Keratinocyte (primary cell): ENCODE measurements around the gene BMPER. TPM values are rescaled to one million over a fixed set of nuclear protein-coding genes. Genes with fewer than 3 reads are reported as not detected.

Experiments used
- DNase-seq: peaks from one replicate; pipeline ENCODE4 v3.0.0-alpha.2; 2011; ENCODE audit warnings: low read depth, missing footprints, low spot score
- FAIRE-seq: peaks from 2 replicates; lab custom pipeline; 2011; peaks lifted over from hg19 to GRCh38; lab: Jason Lieb, UNC
- H2AFZ ChIP-seq: 2 replicates; pipeline ENCODE4 v1.6.0; 2012; ENCODE audit warnings: low read length, control low read depth, inconsistent platforms; ENCODE audit not compliant: control insufficient read depth
- H3K27ac ChIP-seq: 2 replicates; pipeline ENCODE4 v1.5.1; 2011; ENCODE audit warnings: low read length; ENCODE audit not compliant: control insufficient read depth, insufficient read depth
- H3K27me3 ChIP-seq: 3 replicates; pipeline ENCODE4 v1.6.0; 2011; ENCODE audit warnings: low read length; ENCODE audit not compliant: control insufficient read depth, insufficient read depth; ENCODE audit errors: extremely low read depth
- H3K36me3 ChIP-seq, 2 experiments: 2 replicates in 1 of 2; 3 replicates in 1 of 2; pipeline ENCODE4 v1.5.1; 2011; ENCODE audit warnings: low read length in 2 of 2, mild to moderate bottlenecking in 1 of 2; ENCODE audit not compliant: control insufficient read depth in 2 of 2, insufficient read depth in 2 of 2; ENCODE audit errors: extremely low read depth in 1 of 2
- H3K4me1 ChIP-seq: 3 replicates; pipeline ENCODE4 v1.5.1; 2011; ENCODE audit warnings: low read length; ENCODE audit not compliant: control insufficient read depth, insufficient read depth; ENCODE audit errors: extremely low read depth
- H3K4me2 ChIP-seq: 3 replicates; pipeline ENCODE4 v1.6.0; 2011; ENCODE audit warnings: low read depth, low read length; ENCODE audit not compliant: control insufficient read depth, insufficient read depth; ENCODE audit errors: extremely low read depth
- H3K4me3 ChIP-seq, 3 experiments: fragments of 200-600 bp in 1 of 3; sonication (generic) in 1 of 3; 2 replicates in 2 of 3; 3 replicates in 1 of 3; pipeline ENCODE4 v1.5.1; 2011 to 2016; ENCODE audit warnings: low read length in 3 of 3, mild to moderate bottlenecking in 3 of 3, control low read depth in 2 of 3, inconsistent platforms in 1 of 3, low read depth in 1 of 3, mixed read lengths in 1 of 3, mixed run types in 1 of 3, moderate library complexity in 1 of 3; ENCODE audit not compliant: control insufficient read depth in 2 of 3, insufficient read depth in 2 of 3; ENCODE audit errors: extremely low read depth in 1 of 3
- H3K79me2 ChIP-seq: 2 replicates; pipeline ENCODE4 v1.6.0; 2012; ENCODE audit warnings: low read length; ENCODE audit not compliant: control insufficient read depth, insufficient read depth
- H3K9ac ChIP-seq: 3 replicates; pipeline ENCODE4 v1.6.0; 2011; ENCODE audit warnings: low read length; ENCODE audit not compliant: control insufficient read depth, insufficient read depth; ENCODE audit errors: extremely low read depth
- H3K9me1 ChIP-seq: 3 replicates; pipeline ENCODE4 v1.6.0; 2011; ENCODE audit warnings: low read length; ENCODE audit not compliant: control insufficient read depth, insufficient read depth; ENCODE audit errors: extremely low read depth
- H3K9me3 ChIP-seq: 2 replicates; pipeline ENCODE4 v1.5.1; 2012; ENCODE audit warnings: low read depth, low read length; ENCODE audit not compliant: control insufficient read depth
- H4K20me1 ChIP-seq: 3 replicates; pipeline ENCODE4 v1.6.0; 2011; ENCODE audit warnings: low read length; ENCODE audit not compliant: control insufficient read depth, insufficient read depth; ENCODE audit errors: extremely low read depth
- CTCF ChIP-seq, 3 experiments: IDR thresholded peaks in 1 of 3; conservative IDR thresholded peaks in 1 of 3; optimal IDR thresholded peaks in 1 of 3; 2 replicates in 2 of 3; 3 replicates in 1 of 3; pipeline versions ENCODE3 to v1.5.1; 2011; ENCODE audit warnings: low read length in 3 of 3, mild to moderate bottlenecking in 3 of 3, moderate library complexity in 2 of 3, control low read depth in 1 of 3, inconsistent platforms in 1 of 3; ENCODE audit not compliant: insufficient read depth in 2 of 3; ENCODE audit errors: extremely low read depth in 1 of 3
- EZH2 ChIP-seq: IDR thresholded peaks from one replicate; pipeline ENCODE4 v1.6.1; 2012; ENCODE audit warnings: inconsistent platforms, mild to moderate bottlenecking, low read length, moderate library complexity
- dilution Hi-C: fragments of 300-500 bp; cut with MboI; formaldehyde crosslinking; loops from one replicate; pipeline ENCODE4 v1.7.0; 2020; ENCODE audit warnings: low sequenced_read_pairs; ENCODE audit not compliant: extremely low pct_ligation_motif_present
- polyA plus RNA-seq, 5 experiments: library from polyadenylated mRNA; depleted of rRNA in 3 of 5; stranded (reverse) in 3 of 5; stranded (forward) in 1 of 5; unstranded in 1 of 5; fragments of >200 nt; gene quantifications; 1 replicate in 1 of 5; 2 replicates in 3 of 5; 3 replicates in 1 of 5; pipeline versions ENCODE4 v1.2.1 to v1.2.3, GENCODE V29; 2011 to 2012; ENCODE audit warnings: missing spikeins in 2 of 5, low read depth in 1 of 5, low replicate concordance in 1 of 5

Gene BMPER
- polyA plus RNA-seq, 1 donor (not counting 4 experiments of a cell fraction or from before 2014, with no cell fraction given) = 0.67 TPM

DNA sequence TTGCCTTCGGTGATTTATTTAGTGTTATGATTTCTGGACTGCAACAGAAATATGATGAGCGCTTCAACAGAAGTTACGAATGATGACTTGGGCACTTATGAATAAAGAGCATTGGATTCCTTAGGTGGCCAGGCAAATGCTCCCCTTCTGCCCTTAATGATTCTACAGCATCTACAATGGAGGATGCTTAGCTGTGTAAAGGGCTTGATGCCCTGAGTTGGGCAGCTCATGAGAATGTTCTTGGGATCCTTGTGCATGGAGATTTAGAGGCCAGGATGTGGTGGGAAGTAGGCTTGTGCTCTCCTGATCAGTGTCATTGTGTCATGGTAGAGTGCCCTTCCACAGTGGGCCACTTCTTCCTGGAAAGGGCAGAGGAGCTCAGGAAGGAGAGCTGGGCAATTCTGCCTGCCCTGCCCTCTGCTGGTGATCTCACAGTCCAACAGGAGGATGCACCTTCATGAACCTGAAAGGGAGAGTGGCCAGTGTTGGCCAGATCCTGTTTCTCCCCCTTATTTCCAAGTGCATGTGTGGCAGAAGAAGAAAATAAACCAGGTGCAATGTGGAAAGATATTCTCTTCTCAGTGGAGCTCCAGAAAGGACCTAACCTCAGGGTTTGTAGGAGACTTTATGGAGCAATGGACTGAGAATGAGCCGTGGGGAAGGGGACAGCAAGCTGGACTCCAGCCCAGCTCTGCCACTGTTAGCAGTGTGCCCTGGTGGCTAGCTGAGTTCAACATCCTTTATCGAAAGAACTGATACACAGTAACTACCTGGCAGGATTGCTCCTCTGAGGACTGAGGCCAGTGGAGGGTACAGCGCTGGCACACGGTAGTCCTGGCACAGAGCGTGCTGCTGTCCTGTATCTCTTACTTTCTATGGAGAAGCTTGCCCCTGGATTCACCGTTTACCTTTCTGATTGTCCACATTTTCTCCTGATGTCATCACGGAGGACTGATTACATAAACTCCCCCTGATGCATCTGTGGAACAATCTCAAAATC, 182.9 kb downstream of the BMPER start:
- FAIRE-seq = peak; percentile 87
- Histone ChIP-seq H4K20me1 (no peaks in the 10 kb centered on the region), H3K27me3 (no peaks in the 10 kb centered on the region), H3K9ac (no peak overlapping the region), H3K4me2 (no peak overlapping the region), H3K9me3 (no peaks in the 10 kb centered on the region), H3K9me1 (no peaks in the 10 kb centered on the region), H3K4me3 (no peak overlapping the region), H3K27ac (no peak overlapping the region), H2AFZ (no peak overlapping the region), H3K79me2 (no peaks in the 10 kb centered on the region), H3K4me1 (peaks cover 8% of the 10 kb centered on the region), H3K36me3 (no peaks in the 10 kb centered on the region)
- dilution Hi-C loops = no loop called here
- DNase-seq = no peak
- TF ChIP-seq EZH2 (no peak), CTCF (optimal IDR thresholded peaks at IDR 0.05 in 1 of 3, IDR thresholded peaks at IDR 0.05 in 1 of 3, conservative IDR thresholded peaks at IDR 0.05 in 1 of 3; ENCODE audit: extremely low read depth in 1 of 3, insufficient read depth in 2 of 3, low read length in 3 of 3) (peak; percentile 88 to 93 (median 89))

- Histone ChIP-seq H2AFZ (no peak overlapping the region), H3K36me3 (no peaks in the 10 kb centered on the region), H4K20me1 (no peaks in the 10 kb centered on the region), H3K9ac (no peak overlapping the region), H3K27ac (no peak overlapping the region), H3K79me2 (no peaks in the 10 kb centered on the region), H3K4me1 (peaks cover 8% of the 10 kb centered on the region), H3K9me1 (no peaks in the 10 kb centered on the region), H3K4me2 (no peak overlapping the region), H3K9me3 (no peaks in the 10 kb centered on the region), H3K27me3 (no peaks in the 10 kb centered on the region), H3K4me3 (no peak overlapping the region)
- no peak for TF ChIP-seq CTCF (optimal IDR thresholded peaks at IDR 0.05 in 1 of 3, IDR thresholded peaks at IDR 0.05 in 1 of 3, conservative IDR thresholded peaks at IDR 0.05 in 1 of 3; ENCODE audit: extremely low read depth in 1 of 3, insufficient read depth in 2 of 3, low read length in 3 of 3)
- TF ChIP-seq EZH2 = no peak
- dilution Hi-C loops = no loop called here
- FAIRE-seq = no peak
- DNase-seq = no peak
Observed at GRCh38 chr7:34090816-34091215, 185.5 kb downstream of the BMPER start.
